Omental fat pad (tissue), 4 donors: Measurements from ENCODE around the gene CD3E. TPM values are rescaled to one million over a fixed set of nuclear protein-coding genes. Genes with fewer than 3 reads are reported as not detected.

Experiments used
- ATAC-seq: fragments of 150-250 bp; one replicate; pipeline ENCODE4 v1.9.1; 2016; ENCODE audit warnings: mild to moderate bottlenecking, moderate library complexity; ENCODE audit not compliant: low FRiP score
- DNase-seq: peaks from one replicate; pipeline ENCODE4 v3.0.0-alpha.2; 2019; ENCODE audit warnings: low spot score
- CTCF ChIP-seq, 3 donors: fragments of 450-650 bp; IDR thresholded peaks; one replicate each; pipeline ENCODE4 v1.5.1; 2016 to 2017; ENCODE audit warnings: antibody characterized with exemption in 3 of 3, mild to moderate bottlenecking in 3 of 3, moderate library complexity in 2 of 3
- total RNA-seq, 4 donors: library from RNA; depleted of rRNA; stranded (reverse); fragments of >200 nt; gene quantifications; one replicate each; pipeline ENCODE4 v1.1.0, GENCODE V29; 2016

The CD3E gene
- total RNA-seq, 4 donors from 2014 or later, result 2.8 to 4.1 (median 3.0) TPM

- no peak for TF ChIP-seq CTCF (IDR thresholded peaks at IDR 0.05)
- no peak for ATAC-seq
Measured at GRCh38 chr11:118321386-118322082, 17.0 kb downstream of the CD3E start.

DNA sequence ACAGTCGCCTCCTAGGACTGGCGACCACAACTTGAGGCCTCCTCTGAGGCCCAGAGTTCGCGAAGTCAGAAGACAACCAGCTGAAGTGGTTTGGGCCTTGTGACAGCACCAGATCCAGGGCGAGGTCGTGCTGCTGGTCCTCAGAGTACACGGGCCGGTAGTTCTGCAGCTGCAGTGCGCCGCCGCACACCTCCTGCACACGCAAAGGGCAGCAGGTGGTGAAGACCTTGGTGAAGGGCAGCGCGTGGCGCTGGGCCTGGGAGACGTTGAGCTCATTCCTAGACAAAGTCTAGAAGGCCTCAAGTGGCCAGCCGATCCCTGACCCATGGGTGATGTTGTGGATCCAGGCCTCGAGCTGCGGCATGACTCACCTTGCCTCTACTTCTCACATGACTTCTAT, 18.2 kb downstream of the CD3E start:
- TF ChIP-seq CTCF (IDR thresholded peaks at IDR 0.05), result no peak
- DNase-seq (no peak), ATAC-seq (no peak)

More at GRCh38 chr11:118321386-118322082, 17.0 kb downstream of the CD3E start:
- no peak for DNase-seq

GRCh38 chr11:118325283-118325682, 20.8 kb downstream of the CD3E start:
- DNase-seq (no peak), ATAC-seq (no peak)
- TF ChIP-seq CTCF (IDR thresholded peaks at IDR 0.05), result no peak

DNA sequence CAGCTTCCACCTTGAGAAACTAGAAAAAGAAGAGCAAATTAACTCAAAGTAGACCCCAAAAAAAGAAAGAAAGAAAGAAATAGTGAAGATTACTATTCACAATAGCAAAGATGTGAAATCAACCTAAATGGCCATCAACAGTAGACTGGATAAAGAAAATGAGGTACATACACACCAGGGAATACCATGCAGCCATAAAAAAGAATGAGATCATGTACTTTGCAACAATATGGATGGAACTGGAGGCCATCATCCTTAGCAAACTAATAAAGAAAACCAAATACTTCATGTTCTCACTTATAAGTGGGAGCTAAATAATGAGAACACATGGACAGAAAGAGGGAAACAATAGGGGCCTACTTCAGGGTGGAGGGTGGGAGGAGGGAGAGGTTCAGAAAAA, 24.2 kb downstream of the CD3E start:
- DNase-seq (no peak), ATAC-seq (no peak)

DNA sequence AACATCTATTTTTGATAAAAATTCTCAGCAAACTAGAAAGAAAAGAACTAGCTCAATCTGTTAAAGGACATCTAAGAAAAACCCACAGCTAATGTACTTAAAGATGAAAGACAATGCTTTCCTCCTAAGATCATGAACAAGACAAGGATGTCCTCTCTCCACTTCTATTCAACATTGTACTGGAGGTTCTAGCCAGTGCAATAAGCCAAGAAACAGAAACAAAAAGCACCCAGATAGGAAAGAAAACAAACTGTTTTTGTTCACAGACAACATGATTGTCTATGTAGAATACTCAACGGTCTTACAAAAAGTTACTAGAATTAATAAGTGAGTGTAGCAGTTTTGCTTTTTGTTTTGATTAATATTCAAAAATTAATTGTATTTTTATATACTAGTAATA, 30.2 kb downstream of the CD3E start:
- ATAC-seq (no peak), DNase-seq (no peak)
- no peak for TF ChIP-seq CTCF (IDR thresholded peaks at IDR 0.05)

More for the DNA sequence above, 24.2 kb downstream of the CD3E start:
- no peak for TF ChIP-seq CTCF (IDR thresholded peaks at IDR 0.05)

- TF ChIP-seq CTCF (IDR thresholded peaks at IDR 0.05), result no peak
- DNase-seq, result no peak
Measured at GRCh38 chr11:118338637-118339061, 34.1 kb downstream of the CD3E start.

GRCh38 chr11:118339281-118339961, 34.9 kb downstream of the CD3E start:
- no peak for TF ChIP-seq CTCF (IDR thresholded peaks at IDR 0.05)
- no peak for ATAC-seq

More at GRCh38 chr11:118338637-118339061, 34.1 kb downstream of the CD3E start:
- no peak for ATAC-seq

More at GRCh38 chr11:118339281-118339961, 34.9 kb downstream of the CD3E start:
- no peak for DNase-seq
